WI38 (cell line): ENCODE results near the gene OR51F1.
"Not testable (repeated sequence)": the region's sequence is repeated elsewhere in the genome, so short reads cannot be mapped to it uniquely, and the experiment has no call there.

Source experiments
- H3K4me3 ChIP-seq: 2 replicates; pipeline ENCODE4 v1.5.1; 2011; ENCODE audit warnings: low read depth, mild to moderate bottlenecking, control low read depth, low read length
- TF ChIP-seq, protein P1 (sequence below): IDR thresholded peaks from 2 replicates; pipeline ENCODE4 v1.5.1; 2012; ENCODE audit warnings: low read depth, mild to moderate bottlenecking, control low read depth, low read length

Gene OR51F1

GRCh38 chr11:4727171-4727570 lies 42.6 kb downstream of the OR51F1 start:
- H3K4me3 ChIP-seq: no peak overlapping the region
- TF ChIP-seq, protein P1, sequence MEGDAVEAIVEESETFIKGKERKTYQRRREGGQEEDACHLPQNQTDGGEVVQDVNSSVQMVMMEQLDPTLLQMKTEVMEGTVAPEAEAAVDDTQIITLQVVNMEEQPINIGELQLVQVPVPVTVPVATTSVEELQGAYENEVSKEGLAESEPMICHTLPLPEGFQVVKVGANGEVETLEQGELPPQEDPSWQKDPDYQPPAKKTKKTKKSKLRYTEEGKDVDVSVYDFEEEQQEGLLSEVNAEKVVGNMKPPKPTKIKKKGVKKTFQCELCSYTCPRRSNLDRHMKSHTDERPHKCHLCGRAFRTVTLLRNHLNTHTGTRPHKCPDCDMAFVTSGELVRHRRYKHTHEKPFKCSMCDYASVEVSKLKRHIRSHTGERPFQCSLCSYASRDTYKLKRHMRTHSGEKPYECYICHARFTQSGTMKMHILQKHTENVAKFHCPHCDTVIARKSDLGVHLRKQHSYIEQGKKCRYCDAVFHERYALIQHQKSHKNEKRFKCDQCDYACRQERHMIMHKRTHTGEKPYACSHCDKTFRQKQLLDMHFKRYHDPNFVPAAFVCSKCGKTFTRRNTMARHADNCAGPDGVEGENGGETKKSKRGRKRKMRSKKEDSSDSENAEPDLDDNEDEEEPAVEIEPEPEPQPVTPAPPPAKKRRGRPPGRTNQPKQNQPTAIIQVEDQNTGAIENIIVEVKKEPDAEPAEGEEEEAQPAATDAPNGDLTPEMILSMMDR: no peak

GRCh38 chr11:4722616-4723534 lies 46.9 kb downstream of the OR51F1 start:
- not testable (repeated sequence) for H3K4me3 ChIP-seq
